NCI-H1417 treated with DMSO at 0.1 percent for 48 hours (cell line): ENCODE results near the gene KBTBD8.

Experiments used
- DNase-seq: peaks from one replicate; lab custom pipeline; 2025; lab: John Stamatoyannopoulos, UW

The KBTBD8 gene

DNA sequence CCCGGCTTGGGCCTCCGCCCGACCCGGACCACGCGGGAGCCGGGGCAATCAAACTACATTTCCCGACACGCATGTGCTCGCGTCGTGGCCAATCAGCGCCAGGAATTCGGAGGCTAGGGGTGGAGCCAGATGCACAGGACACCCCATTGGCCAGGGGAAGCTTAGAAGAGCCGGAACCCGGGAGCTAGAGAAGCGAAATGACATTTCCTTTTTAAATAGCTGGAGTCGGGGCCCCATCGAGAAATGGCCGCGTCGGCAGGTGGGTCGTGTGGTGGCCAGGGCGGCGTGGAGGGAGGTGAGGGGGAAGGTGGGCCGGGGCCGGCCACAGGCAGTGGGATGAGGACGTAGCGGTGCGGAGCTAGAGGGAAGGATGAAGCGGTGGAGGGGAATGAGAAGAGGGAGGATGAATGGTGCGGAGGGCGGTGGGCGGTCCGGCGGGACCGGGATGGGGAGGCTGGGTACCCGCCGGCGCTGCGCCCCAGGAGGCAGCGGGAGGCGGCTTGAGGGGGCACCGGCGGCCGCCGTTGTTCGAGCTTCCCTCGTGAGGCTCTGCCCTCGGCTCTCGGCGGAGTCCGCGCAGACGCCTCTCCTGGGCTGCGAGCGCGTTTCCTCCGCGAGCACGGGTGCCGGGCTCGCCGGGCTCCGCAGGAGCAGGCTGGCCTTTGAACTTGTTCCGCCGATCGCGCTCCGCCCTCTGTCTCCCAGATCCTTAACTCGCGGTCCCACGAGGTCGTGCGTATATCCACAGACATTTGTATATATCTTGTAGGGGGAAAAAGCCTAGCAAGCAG lies at the start of gene KBTBD8:
TSS of gene KBTBD8 (plus strand) at position 195 of the 791 bp plus-strand sequence. CDS start at position 244, 49 bp downstream.
- DNase-seq, result peak; percentile 75

DNA sequence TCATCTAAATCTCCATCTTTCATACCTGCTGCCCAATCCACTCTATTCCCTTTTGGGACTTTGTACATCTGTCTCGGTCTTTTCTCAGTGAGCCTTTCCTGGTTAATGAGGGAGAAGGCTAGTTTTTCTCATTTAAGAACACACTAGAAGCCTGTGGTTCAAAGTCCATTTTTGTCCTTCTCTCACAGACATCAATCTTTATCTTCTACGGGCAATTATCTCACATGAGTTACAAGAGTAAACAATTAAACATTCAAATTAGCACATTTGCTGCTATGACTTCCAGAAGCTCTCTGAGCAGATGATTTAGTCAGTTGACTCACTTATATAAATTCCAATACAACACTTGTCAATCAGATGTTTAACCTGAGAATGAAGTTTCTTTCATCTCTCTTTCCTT lies 49.3 kb upstream of the KBTBD8 start:
- DNase-seq, result no peak

GRCh38 chr3:66949898-66950297 lies 48.2 kb upstream of the KBTBD8 start:
- DNase-seq, result no peak

DNA sequence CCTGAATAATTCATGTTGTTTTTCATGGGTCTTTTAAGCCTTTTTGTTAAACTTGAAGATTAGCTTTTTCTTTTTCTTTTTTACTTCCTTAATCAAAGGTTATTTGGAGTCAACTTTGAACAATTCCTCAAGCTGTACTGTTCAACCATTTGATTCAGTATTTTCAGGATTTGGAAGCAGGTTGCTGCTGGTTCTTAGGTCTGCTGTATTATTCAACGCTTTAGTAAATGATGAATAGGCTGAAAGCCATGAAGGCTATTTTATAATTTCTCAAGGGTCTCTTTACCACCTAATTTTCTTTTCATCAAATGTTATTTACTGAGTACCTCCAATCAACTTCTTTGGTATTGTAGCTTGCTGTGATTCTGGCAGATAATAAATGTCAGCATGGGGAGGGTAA lies 45.8 kb upstream of the KBTBD8 start:
- no peak for DNase-seq

GRCh38 chr3:66953934-66954445 lies 44.1 kb upstream of the KBTBD8 start:
- DNase-seq, result no peak

DNA sequence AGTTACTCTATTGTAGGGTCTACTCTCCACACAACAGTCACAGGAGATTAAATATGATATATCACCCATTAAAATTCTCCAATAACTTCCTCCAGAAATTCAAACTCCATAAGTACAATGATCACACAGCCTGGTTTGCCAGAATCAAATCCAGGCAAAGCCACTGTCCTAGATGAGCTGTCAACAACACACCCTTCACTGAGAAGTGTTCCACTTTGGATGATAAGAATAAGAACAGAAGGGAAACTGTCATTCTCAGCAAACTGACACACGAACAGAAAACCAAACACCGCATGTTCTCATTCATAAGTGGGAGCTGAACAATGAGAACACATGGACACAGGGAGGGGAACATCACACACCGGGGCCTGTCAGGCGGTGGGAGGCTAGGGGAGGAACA lies 41.4 kb upstream of the KBTBD8 start:
- no peak for DNase-seq

- no peak for DNase-seq
These were observed 40.7 kb upstream of the KBTBD8 start for GRCh38 chr3:66957367-66957766.

DNA sequence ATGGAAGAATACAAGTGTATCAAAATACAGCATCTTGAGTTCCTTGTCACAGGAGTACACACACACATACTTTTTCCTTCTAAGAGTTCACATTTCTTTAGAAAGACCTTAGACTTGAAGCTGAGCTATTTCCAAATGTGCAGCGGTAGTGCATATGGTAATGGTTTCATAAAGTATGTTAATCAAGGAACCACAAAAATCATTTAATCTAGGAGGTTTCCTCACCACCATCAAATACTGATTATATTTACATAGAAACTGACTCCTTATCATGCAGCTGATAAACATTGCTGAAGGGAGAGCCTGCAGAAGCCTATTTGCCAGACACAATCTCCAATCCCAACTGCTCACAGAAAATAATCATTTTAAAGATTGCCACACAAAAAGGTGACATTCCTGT lies 40.0 kb upstream of the KBTBD8 start:
- no peak for DNase-seq

DNA sequence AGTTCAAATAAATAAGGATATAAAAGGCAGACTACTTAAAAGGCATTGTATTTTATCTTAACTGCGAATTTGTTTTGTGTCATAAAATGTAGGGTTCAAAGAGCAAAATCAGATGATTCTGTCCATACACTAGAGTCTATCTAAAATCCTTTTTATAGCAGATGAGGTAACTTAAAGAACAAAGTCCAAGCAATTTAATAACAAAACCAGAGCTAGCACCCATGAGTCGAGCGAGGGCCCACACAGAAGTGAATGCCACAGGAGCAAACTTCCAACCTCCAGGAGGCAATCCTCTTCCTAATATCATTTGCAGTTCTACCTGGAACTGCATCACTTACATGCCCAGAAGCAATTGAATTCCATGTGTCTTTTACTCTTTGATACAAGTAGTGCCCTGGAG lies 35.4 kb upstream of the KBTBD8 start:
- DNase-seq, result no peak

DNA sequence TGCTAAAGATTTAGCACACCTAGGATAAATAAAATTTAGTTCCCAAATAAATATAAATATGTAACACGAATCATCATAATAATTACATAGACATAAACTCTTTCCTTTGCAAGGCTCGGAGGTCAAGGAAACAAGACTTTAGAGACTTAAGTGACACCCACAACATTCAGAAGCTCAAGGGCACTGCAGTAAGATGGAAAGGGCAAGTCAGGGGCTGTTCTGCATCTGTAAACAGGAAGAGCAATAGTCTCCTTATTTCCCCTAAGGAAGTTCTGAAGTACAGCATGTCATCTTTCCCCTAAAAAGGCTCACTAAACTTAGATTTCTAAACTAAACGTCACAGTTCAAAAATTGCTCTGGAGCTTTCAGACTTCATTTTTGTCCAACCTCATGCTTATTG lies 26.9 kb upstream of the KBTBD8 start:
- no peak for DNase-seq

- DNase-seq, result peak; percentile 28
These were observed 26.1 kb upstream of the KBTBD8 start for GRCh38 chr3:66971891-66972551.

DNA sequence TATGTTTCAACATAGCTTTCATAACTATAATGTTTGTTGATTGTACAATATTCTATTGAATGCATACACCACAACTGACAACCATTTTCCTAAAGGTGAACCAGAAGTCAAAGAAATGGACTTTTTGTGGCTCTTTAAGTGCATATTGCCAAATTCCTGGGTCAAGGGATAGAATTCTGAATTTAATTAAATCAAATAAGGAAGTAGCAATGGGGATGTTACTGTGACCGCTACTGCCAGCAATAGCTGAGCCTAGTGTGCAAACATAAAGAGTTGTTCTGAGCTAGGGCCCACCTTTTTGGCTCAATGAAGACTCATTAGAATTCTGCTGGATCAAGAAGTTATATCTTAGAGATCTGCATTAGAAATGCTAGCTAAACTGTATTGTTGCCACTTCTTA lies 17.3 kb upstream of the KBTBD8 start:
- DNase-seq, result no peak

DNA sequence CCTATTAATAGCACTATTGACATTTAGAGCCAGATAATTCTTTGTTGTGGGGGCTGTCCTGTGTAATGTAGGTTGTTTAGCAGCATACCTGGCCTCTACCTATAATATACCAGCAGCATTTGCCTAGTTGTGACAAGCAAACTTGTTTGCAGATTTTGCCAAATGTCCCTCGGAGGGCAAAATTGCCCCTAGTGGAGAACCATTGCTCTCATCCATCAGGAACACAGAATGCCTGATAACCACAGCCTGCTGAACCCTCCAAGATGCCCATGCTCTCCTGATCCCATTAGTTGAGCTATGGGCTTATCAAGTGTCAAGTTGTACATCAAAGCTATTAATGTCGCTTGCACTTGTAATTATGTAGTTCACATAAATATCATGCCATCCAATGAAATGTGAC lies 15.0 kb upstream of the KBTBD8 start:
- DNase-seq, result no peak

GRCh38 chr3:66985336-66985920 lies 12.7 kb upstream of the KBTBD8 start:
- no peak for DNase-seq

- DNase-seq, result no peak
These were observed 11.7 kb upstream of the KBTBD8 start for GRCh38 chr3:66986406-66986805.

DNA sequence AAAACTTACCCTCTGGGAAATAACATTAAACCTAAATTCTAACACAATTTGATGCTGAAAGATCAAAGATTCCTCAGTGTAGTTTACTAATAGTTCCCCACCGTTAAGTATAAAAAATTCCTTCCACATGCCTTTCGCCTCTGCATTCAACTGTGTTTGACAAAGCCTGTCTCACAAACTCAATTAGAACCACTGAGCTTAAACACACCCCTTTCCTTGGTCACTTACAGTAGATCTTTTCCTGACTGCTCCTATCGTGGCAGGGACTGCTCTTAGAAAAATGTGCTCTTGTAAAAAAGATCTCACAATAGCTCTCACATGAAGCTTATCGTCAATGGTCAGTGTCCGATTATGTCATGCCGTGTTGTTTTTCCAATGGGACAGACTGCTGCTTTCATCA lies 8.9 kb upstream of the KBTBD8 start:
- no peak for DNase-seq

GRCh38 chr3:66989860-66990696 lies 8.0 kb upstream of the KBTBD8 start:
- no peak for DNase-seq

DNA sequence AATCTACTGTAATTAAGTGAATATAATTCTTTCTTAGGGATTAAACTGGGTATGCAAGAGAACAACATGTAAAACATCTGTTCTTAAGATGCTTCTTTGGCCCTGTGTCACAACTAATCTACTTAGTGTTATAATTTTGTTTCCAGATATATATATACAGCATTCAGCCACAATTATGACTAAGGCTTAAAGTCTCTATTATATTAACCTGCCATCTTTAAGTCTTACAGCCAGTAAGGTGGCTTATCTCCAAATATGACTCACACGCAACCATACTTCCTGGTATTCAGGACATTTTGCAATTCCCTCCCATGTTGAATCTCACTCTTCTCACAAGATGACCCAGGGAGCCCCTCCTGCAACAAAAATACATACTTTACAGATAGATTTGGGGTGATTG lies 6.6 kb upstream of the KBTBD8 start:
- DNase-seq, result no peak

DNA sequence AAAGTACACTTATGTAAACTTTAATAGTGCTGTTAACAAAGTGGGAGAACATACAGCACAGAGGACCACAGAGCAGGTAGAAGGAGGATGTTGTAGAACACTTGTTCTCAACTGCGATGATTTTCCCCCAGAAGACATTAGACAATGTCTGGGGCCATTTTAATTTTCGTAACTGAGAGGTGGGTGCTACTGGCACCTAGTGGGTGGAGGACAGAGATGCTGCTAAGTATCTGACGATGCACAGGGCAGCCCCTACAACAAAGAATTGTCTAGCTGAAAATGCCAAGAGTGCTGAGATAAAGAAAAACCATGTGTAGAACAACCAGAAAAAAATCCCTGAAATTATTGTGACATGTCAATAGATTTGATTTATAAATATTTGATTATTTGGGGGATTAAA lies 5.0 kb upstream of the KBTBD8 start:
- no peak for DNase-seq

GRCh38 chr3:66994588-66994987 lies 3.5 kb upstream of the KBTBD8 start:
- DNase-seq, result no peak

DNA sequence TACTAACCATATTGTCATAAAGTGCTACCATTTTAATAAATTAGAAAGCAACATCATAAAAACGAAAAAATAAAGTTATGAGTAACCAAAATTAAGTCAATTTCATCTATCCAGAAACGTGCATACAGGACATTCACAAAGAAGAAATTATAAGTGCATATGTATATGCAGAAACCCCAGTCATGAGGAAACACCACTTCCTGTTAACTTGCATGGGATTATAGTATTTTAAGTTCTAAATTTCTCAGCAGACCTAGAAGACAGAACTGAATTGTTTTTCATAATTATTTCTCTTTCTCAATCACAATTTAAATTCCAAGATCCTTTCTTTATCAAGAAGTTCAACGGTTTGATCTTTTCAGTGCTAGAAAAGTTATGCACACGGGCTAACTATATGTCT lies 1.4 kb upstream of the KBTBD8 start:
- no peak for DNase-seq

- DNase-seq, result no peak
These were observed 471 bp upstream of the KBTBD8 start for GRCh38 chr3:66997560-66998112.
